ENCODE measurements around the gene FLNB.

The FLNB gene

GRCh38 chr3:57959423-57960173 lies 48.6 kb upstream of the FLNB start (continued):
- no peak for TF ChIP-seq PATZ1 (CRISPR knock-in tag; IDR thresholded peaks at IDR 0.05; ENCODE audit: borderline replicate concordance)

GRCh38 chr3:57960174-57960505 lies 48.1 kb upstream of the FLNB start:
- no peak for ATAC-seq
- TF ChIP-seq RARB (CRISPR knock-in tag; IDR thresholded peaks at IDR 0.05) (no peak), ZNF565 (CRISPR knock-in tag; conservative IDR thresholded peaks at IDR 0.05; ENCODE audit: low read depth) (no peak), SNAI2 (CRISPR knock-in tag; IDR thresholded peaks at IDR 0.05) (no peak), ZFP30 (CRISPR knock-in tag; IDR thresholded peaks at IDR 0.05) (no peak), CSDC2 (CRISPR knock-in tag; IDR thresholded peaks at IDR 0.05) (no peak), ZNF70 (CRISPR knock-in tag; IDR thresholded peaks at IDR 0.05) (no peak), TCF4 (CRISPR knock-in tag; IDR thresholded peaks at IDR 0.05; ENCODE audit: borderline replicate concordance) (no peak), ZFP3 (CRISPR knock-in tag; IDR thresholded peaks at IDR 0.05) (no peak), ESRRG (CRISPR knock-in tag; IDR thresholded peaks at IDR 0.05) (no peak), CSRNP3 (CRISPR knock-in tag; IDR thresholded peaks at IDR 0.05) (no peak), PATZ1 (CRISPR knock-in tag; IDR thresholded peaks at IDR 0.05; ENCODE audit: borderline replicate concordance) (no peak), OSR1 (CRISPR knock-in tag; IDR thresholded peaks at IDR 0.05) (no peak), PPARA (CRISPR knock-in tag; IDR thresholded peaks at IDR 0.05; ENCODE audit: borderline replicate concordance) (no peak), ZC3H10 (CRISPR knock-in tag; IDR thresholded peaks at IDR 0.05) (no peak), TSHZ2 (CRISPR knock-in tag; IDR thresholded peaks at IDR 0.05) (no peak), CREB5 (CRISPR knock-in tag; IDR thresholded peaks at IDR 0.05; ENCODE audit: low read depth) (no peak), ISL1 (CRISPR knock-in tag; IDR thresholded peaks at IDR 0.05) (no peak), POU6F1 (CRISPR knock-in tag; IDR thresholded peaks at IDR 0.05; ENCODE audit: borderline replicate concordance, low read depth) (no peak), GLIS3 (CRISPR knock-in tag; IDR thresholded peaks at IDR 0.05) (no peak)

Measured in SK-N-SH treated with all-trans-retinoic acid at 6 μM for 48 hours (cell line).